Neural progenitor cell (in vitro differentiated cells): Measurements from ENCODE around the gene ANK3. TPM values are rescaled to one million over a fixed set of nuclear protein-coding genes. Genes with fewer than 3 reads are reported as not detected.

Experiments used
- DNase-seq: peaks from one replicate; pipeline ENCODE4 v3.0.0-alpha.2; 2016; ENCODE audit warnings: low spot score
- H2AFZ ChIP-seq: fragments of 200-600 bp; sonication (generic); replicated peaks from 2 replicates; pipeline ENCODE4 v1.6.1; 2016; ENCODE audit warnings: antibody characterized with exemption
- H3F3A ChIP-seq: fragments of 200-600 bp; sonication (generic); 2 replicates; pipeline ENCODE4 v1.6.1; 2016; ENCODE audit warnings: antibody characterized with exemption, low read depth
- H3K27ac ChIP-seq: fragments of 200-600 bp; sonication (generic); 2 replicates; pipeline ENCODE4 v1.5.1; 2016; ENCODE audit warnings: mild to moderate bottlenecking
- H3K27me3 ChIP-seq: fragments of 200-600 bp; sonication (generic); 2 replicates; pipeline ENCODE4 v1.6.1; 2016; ENCODE audit warnings: mild to moderate bottlenecking, moderate library complexity
- H3K36me3 ChIP-seq: fragments of 200-600 bp; sonication (generic); 2 replicates; pipeline ENCODE4 v1.5.1; 2016
- H3K4me1 ChIP-seq: fragments of 200-600 bp; sonication (generic); 2 replicates; pipeline ENCODE4 v1.6.1; 2016; ENCODE audit warnings: mixed run types
- H3K4me2 ChIP-seq: fragments of 200-600 bp; sonication (generic); 2 replicates; pipeline ENCODE4 v1.6.1; 2016
- H3K4me3 ChIP-seq: fragments of 200-600 bp; sonication (generic); 2 replicates; pipeline ENCODE4 v1.5.1; 2016
- H3K79me2 ChIP-seq: fragments of 200-600 bp; sonication (generic); 2 replicates; pipeline ENCODE4 v1.6.1; 2016; ENCODE audit warnings: low read depth
- H3K9ac ChIP-seq: fragments of 200-600 bp; sonication (generic); 2 replicates; pipeline ENCODE4 v1.6.1; 2016
- H3K9me3 ChIP-seq: fragments of 200-600 bp; sonication (generic); 2 replicates; pipeline ENCODE4 v1.5.1; 2016; ENCODE audit warnings: low read depth
- H4K20me1 ChIP-seq: fragments of 200-600 bp; sonication (generic); 2 replicates; pipeline ENCODE4 v1.6.1; 2016; ENCODE audit warnings: low read depth
- H3K27ac Mint-ChIP-seq: 3 replicates; pipeline ENCODE4 v1.8.0; 2021; ENCODE audit warnings: mixed read lengths
- H3K27me3 Mint-ChIP-seq: 2 replicates; pipeline ENCODE4 v1.8.0; 2022; ENCODE audit warnings: low read depth, mild to moderate bottlenecking, inconsistent platforms, moderate library complexity, mixed read lengths; ENCODE audit not compliant: insufficient read depth
- H3K36me3 Mint-ChIP-seq: 3 replicates; pipeline ENCODE4 v1.8.0; 2021; ENCODE audit warnings: mixed read lengths
- H3K4me1 Mint-ChIP-seq: 3 replicates; pipeline ENCODE4 v1.8.0; 2021; ENCODE audit warnings: mixed read lengths
- H3K4me3 Mint-ChIP-seq: 3 replicates; pipeline ENCODE4 v1.8.0; 2021; ENCODE audit warnings: mild to moderate bottlenecking, moderate library complexity, mixed read lengths
- H3K9me3 Mint-ChIP-seq: 3 replicates; pipeline ENCODE4 v1.8.0; 2020; ENCODE audit warnings: mixed read lengths
- EZH2 ChIP-seq: fragments of 200-600 bp; sonication (generic); IDR thresholded peaks from 2 replicates; pipeline ENCODE4 v1.6.1; 2017; ENCODE audit warnings: antibody characterized with exemption, mild to moderate bottlenecking, moderate library complexity
- EZH2phosphoT487 ChIP-seq: fragments of 200-600 bp; sonication (generic); IDR thresholded peaks from 2 replicates; pipeline ENCODE4 v1.6.1; 2017; ENCODE audit warnings: antibody characterized with exemption
- total RNA-seq: library from RNA; depleted of rRNA; stranded (reverse); fragments of >200 nt; gene quantifications from 2 replicates; pipeline ENCODE4 v1.2.3, GENCODE V29; 2015; ENCODE audit warnings: low replicate concordance
- TF ChIP-seq, protein P1 (sequence below): fragments of 200-600 bp; sonication (generic); IDR thresholded peaks from 2 replicates; pipeline ENCODE4 v1.5.1; 2017; ENCODE audit warnings: antibody characterized with exemption, mild to moderate bottlenecking

The ANK3 gene
- total RNA-seq, 1 donor from 2014 or later: 54.1 TPM

GRCh38 chr10:60309891-60310290 lies 79.8 kb downstream of the ANK3 start:
- H3K79me2 ChIP-seq: no peaks in the 10 kb centered on the region
- Mint-ChIP-seq H3K4me1 (peaks cover 8% of the 10 kb centered on the region), H3K9me3 (no peaks in the 10 kb centered on the region), H3K27ac (no peak overlapping the region), H3K36me3 (no peaks in the 10 kb centered on the region), H3K4me3 (no peak overlapping the region), H3K27me3 (no peaks in the 10 kb centered on the region)
- H3K27me3 ChIP-seq: no peaks in the 10 kb centered on the region
- H3K27ac ChIP-seq: no peak overlapping the region
- H3K4me2 ChIP-seq: no peak overlapping the region
- H3K4me3 ChIP-seq: no peak overlapping the region
- H2AFZ ChIP-seq: no peak overlapping the region
- peaks cover 5% of the 10 kb centered on the region for H3K4me1 ChIP-seq
- no peaks in the 10 kb centered on the region for H3F3A ChIP-seq
- no peak overlapping the region for H3K9ac ChIP-seq
- no peak for TF ChIP-seq EZH2
- DNase-seq: no peak
- H3K9me3 ChIP-seq: no peaks in the 10 kb centered on the region
- no peaks in the 10 kb centered on the region for H3K36me3 ChIP-seq
- no peaks in the 10 kb centered on the region for H4K20me1 ChIP-seq

- Mint-ChIP-seq H3K36me3 (no peaks in the 10 kb centered on the region), H3K27ac (no peak overlapping the region), H3K4me3 (no peak overlapping the region), H3K27me3 (no peaks in the 10 kb centered on the region), H3K9me3 (no peaks in the 10 kb centered on the region), H3K4me1 (peaks cover 9% of the 10 kb centered on the region)
- no peaks in the 10 kb centered on the region for H3K9me3 ChIP-seq
- TF ChIP-seq, protein P1, sequence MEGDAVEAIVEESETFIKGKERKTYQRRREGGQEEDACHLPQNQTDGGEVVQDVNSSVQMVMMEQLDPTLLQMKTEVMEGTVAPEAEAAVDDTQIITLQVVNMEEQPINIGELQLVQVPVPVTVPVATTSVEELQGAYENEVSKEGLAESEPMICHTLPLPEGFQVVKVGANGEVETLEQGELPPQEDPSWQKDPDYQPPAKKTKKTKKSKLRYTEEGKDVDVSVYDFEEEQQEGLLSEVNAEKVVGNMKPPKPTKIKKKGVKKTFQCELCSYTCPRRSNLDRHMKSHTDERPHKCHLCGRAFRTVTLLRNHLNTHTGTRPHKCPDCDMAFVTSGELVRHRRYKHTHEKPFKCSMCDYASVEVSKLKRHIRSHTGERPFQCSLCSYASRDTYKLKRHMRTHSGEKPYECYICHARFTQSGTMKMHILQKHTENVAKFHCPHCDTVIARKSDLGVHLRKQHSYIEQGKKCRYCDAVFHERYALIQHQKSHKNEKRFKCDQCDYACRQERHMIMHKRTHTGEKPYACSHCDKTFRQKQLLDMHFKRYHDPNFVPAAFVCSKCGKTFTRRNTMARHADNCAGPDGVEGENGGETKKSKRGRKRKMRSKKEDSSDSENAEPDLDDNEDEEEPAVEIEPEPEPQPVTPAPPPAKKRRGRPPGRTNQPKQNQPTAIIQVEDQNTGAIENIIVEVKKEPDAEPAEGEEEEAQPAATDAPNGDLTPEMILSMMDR: no peak
- TF ChIP-seq EZH2: no peak
- TF ChIP-seq EZH2phosphoT487: no peak
- H3K4me3 ChIP-seq: no peak overlapping the region
- H3F3A ChIP-seq: no peaks in the 10 kb centered on the region
- no peak overlapping the region for H3K4me2 ChIP-seq
- peaks cover 5% of the 10 kb centered on the region for H3K4me1 ChIP-seq
- no peak overlapping the region for H3K9ac ChIP-seq
- H3K27ac ChIP-seq: no peak overlapping the region
- H2AFZ ChIP-seq: no peak overlapping the region
- no peaks in the 10 kb centered on the region for H3K79me2 ChIP-seq
- no peak for DNase-seq
- no peaks in the 10 kb centered on the region for H4K20me1 ChIP-seq
- H3K36me3 ChIP-seq: no peaks in the 10 kb centered on the region
- no peaks in the 10 kb centered on the region for H3K27me3 ChIP-seq
Measured at GRCh38 chr10:60309371-60309770, 80.3 kb downstream of the ANK3 start.

DNA sequence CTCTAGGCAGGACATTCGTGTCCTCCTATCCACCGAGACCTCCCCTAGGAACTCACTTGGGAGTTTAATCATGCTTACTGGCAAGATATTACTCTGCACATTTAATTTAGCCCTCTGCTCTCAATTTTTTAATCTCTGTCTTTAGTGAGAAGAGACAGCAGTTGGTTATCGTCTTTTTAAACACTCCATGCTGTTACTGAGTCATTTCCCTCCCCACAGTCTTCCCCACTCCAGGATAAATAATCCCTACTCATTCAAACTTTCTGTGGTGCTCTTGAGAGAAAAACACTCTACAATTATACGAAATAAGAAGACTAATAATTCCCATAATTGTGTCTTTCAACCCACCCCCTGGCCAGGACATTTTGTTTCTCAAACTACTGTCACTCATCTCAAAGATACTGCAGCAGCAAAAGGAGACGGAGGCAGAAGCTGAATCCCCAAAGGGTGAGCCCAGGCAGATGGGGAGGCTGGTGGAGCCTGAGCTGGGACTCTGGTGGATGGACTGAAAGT lies 84.2 kb downstream of the ANK3 start:
- Mint-ChIP-seq H3K4me1 (peaks cover 9% of the 10 kb centered on the region), H3K36me3 (no peaks in the 10 kb centered on the region), H3K27me3 (peaks cover 2% of the 10 kb centered on the region), H3K9me3 (no peaks in the 10 kb centered on the region), H3K27ac (no peak overlapping the region), H3K4me3 (no peak overlapping the region)
- Histone ChIP-seq H3K4me2 (no peak overlapping the region), H3K4me3 (no peak overlapping the region), H2AFZ (no peak overlapping the region), H3K79me2 (no peaks in the 10 kb centered on the region), H3K4me1 (peaks cover under 1% of the 10 kb centered on the region), H3F3A (no peaks in the 10 kb centered on the region), H3K36me3 (no peaks in the 10 kb centered on the region), H3K9ac (no peak overlapping the region), H3K27me3 (no peaks in the 10 kb centered on the region), H3K9me3 (no peaks in the 10 kb centered on the region), H4K20me1 (no peaks in the 10 kb centered on the region), H3K27ac (no peak overlapping the region)
- no peak for TF ChIP-seq EZH2phosphoT487
- TF ChIP-seq, protein P1: no peak
- TF ChIP-seq EZH2: no peak
- DNase-seq: no peak

DNA sequence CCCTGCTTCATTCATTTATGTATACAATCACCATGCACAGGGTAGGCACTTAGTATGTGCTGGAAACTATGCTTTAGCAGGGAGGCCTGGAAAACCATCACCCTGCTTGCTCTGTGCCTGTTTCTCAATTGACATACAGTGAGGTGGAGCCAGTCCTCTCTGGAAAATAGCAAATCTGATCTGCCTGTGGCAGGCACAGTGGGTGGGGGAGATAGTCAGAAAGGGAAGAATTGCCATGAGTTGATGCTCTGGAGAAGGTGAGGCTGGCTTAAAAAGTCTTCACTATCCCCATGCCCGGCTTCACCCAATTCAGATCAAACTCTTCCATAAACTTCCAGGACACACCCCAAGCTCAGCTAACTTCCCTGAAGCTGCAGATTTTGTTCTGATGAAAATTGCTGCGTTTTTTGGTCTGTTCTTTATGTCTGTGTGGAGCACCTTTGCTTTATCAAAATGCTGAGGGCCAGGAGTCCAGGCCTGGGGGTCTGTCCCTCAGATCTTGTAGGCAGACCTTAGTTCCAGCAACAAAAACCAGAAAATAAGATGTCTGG lies 84.8 kb downstream of the ANK3 start:
- Mint-ChIP-seq H3K4me3 (no peak overlapping the region), H3K27ac (no peak overlapping the region), H3K9me3 (no peaks in the 10 kb centered on the region), H3K4me1 (peaks cover 13% of the 10 kb centered on the region), H3K27me3 (peaks cover 2% of the 10 kb centered on the region), H3K36me3 (no peaks in the 10 kb centered on the region)
- H2AFZ ChIP-seq: no peak overlapping the region
- H3K27me3 ChIP-seq: no peaks in the 10 kb centered on the region
- H3F3A ChIP-seq: no peaks in the 10 kb centered on the region
- peaks cover 5% of the 10 kb centered on the region for H3K4me1 ChIP-seq
- H3K9me3 ChIP-seq: no peaks in the 10 kb centered on the region
- no peaks in the 10 kb centered on the region for H3K79me2 ChIP-seq
- H3K9ac ChIP-seq: no peak overlapping the region
- H3K4me3 ChIP-seq: no peak overlapping the region
- DNase-seq: no peak
- no peak overlapping the region for H3K27ac ChIP-seq
- TF ChIP-seq EZH2phosphoT487 (no peak), EZH2 (no peak)
- TF ChIP-seq, protein P1: no peak
- H3K4me2 ChIP-seq: no peak overlapping the region
- H4K20me1 ChIP-seq: no peaks in the 10 kb centered on the region
- no peaks in the 10 kb centered on the region for H3K36me3 ChIP-seq
